Upper lobe of right lung (tissue), 1 donor: ENCODE results near the gene CNTNAP2. TPM values are rescaled to one million over a fixed set of nuclear protein-coding genes. Genes with fewer than 3 reads are reported as not detected.

ENCODE experiments used
- ATAC-seq: fragments of 200-7000 bp; cut with Tn5 transposase; one replicate; pipeline ENCODE4 v1.9.1; 2020; ENCODE audit warnings: mild to moderate bottlenecking, moderate library complexity
- DNase-seq: peaks from one replicate; pipeline ENCODE4 v3.0.0-alpha.2; 2020
- H3K27ac ChIP-seq: fragments of 200-600 bp; one replicate; pipeline ENCODE4 v1.8.0; 2022
- H3K27me3 ChIP-seq: fragments of 200-600 bp; one replicate; pipeline ENCODE4 v1.8.0; 2022; ENCODE audit warnings: mild to moderate bottlenecking
- H3K36me3 ChIP-seq: fragments of 200-600 bp; one replicate; pipeline ENCODE4 v1.8.0; 2022
- H3K4me1 ChIP-seq: fragments of 200-600 bp; one replicate; pipeline ENCODE4 v1.8.0; 2022
- H3K4me3 ChIP-seq: fragments of 200-600 bp; one replicate; pipeline ENCODE4 v1.8.0; 2022; ENCODE audit warnings: mild to moderate bottlenecking
- H3K9me3 ChIP-seq: fragments of 200-600 bp; one replicate; pipeline ENCODE4 v1.8.0; 2022
- CTCF ChIP-seq: fragments of 200-600 bp; IDR thresholded peaks from one replicate; pipeline ENCODE4 v1.8.0; 2022; ENCODE audit warnings: antibody characterized with exemption
- intact Hi-C: fragments of 100-400 bp; cut with DNase I; formaldehyde crosslinking; loops from one replicate; pipeline ENCODE4 v1.11.0; 2022
- total RNA-seq: library from RNA; stranded (reverse); fragmentation: NEBNext Ultra II Directional; extraction: Animal tissue kit (Norgen Biotek cat#: 25700); gene quantifications from one replicate; pipeline ENCODE4 v1.2.1, GENCODE V29; 2021
- donor health status: DM: no; HTN: yes; CAD: no; lungs with severe emphysema.

CNTNAP2 gene
- total RNA-seq, 1 donor from 2014 or later = 0.41 TPM

GRCh38 chr7:148260599-148260998, 2144.0 kb downstream of the CNTNAP2 start:
- no peak for TF ChIP-seq CTCF
- Histone ChIP-seq H3K27me3 (no peaks in the 10 kb centered on the region), H3K4me1 (peaks cover 8% of the 10 kb centered on the region), H3K27ac (peak overlapping the region; percentile 26), H3K4me3 (no peak overlapping the region), H3K36me3 (no peaks in the 10 kb centered on the region), H3K9me3 (no peaks in the 10 kb centered on the region)
- no peak for DNase-seq
- intact Hi-C loops = no loop called here
- no peak for ATAC-seq

GRCh38 chr7:148261523-148261922, 2144.9 kb downstream of the CNTNAP2 start:
- H3K9me3 ChIP-seq = no peaks in the 10 kb centered on the region

GRCh38 chr7:148261996-148262688, 2145.5 kb downstream of the CNTNAP2 start:
- no peak for ATAC-seq
- no peak overlapping the region for H3K27ac ChIP-seq
- no peaks in the 10 kb centered on the region for H3K27me3 ChIP-seq
- H3K36me3 ChIP-seq = no peaks in the 10 kb centered on the region
- intact Hi-C loops = no loop called here
- no peak overlapping the region for H3K4me3 ChIP-seq
- TF ChIP-seq CTCF = no peak
- H3K9me3 ChIP-seq = no peaks in the 10 kb centered on the region
- H3K4me1 ChIP-seq = peaks cover 8% of the 10 kb centered on the region
- no peak for DNase-seq

More at GRCh38 chr7:148261523-148261922, 2144.9 kb downstream of the CNTNAP2 start:
- intact Hi-C loops = no loop called here
- Histone ChIP-seq H3K27me3 (no peaks in the 10 kb centered on the region), H3K4me3 (no peak overlapping the region), H3K4me1 (peaks cover 8% of the 10 kb centered on the region), H3K36me3 (no peaks in the 10 kb centered on the region), H3K27ac (no peak overlapping the region)
- no peak for ATAC-seq
- no peak for DNase-seq
- TF ChIP-seq CTCF = no peak

GRCh38 chr7:148262721-148263229, 2146.2 kb downstream of the CNTNAP2 start:
- intact Hi-C loops = no loop called here
- DNase-seq = peak; percentile 71
- no peaks in the 10 kb centered on the region for H3K9me3 ChIP-seq
- ATAC-seq = peak; percentile 91
- H3K4me3 ChIP-seq = no peak overlapping the region
- H3K27me3 ChIP-seq = no peaks in the 10 kb centered on the region
- no peak overlapping the region for H3K27ac ChIP-seq
- peak; percentile 98 for TF ChIP-seq CTCF
- no peaks in the 10 kb centered on the region for H3K36me3 ChIP-seq
- peaks cover 8% of the 10 kb centered on the region for H3K4me1 ChIP-seq

- DNase-seq = no peak
- TF ChIP-seq CTCF = peak; percentile 62
Measured at GRCh38 chr7:148264933-148265557, 2148.4 kb downstream of the CNTNAP2 start.

More at GRCh38 chr7:148264933-148265557, 2148.4 kb downstream of the CNTNAP2 start:
- Histone ChIP-seq H3K4me3 (no peak overlapping the region), H3K27ac (no peak overlapping the region), H3K36me3 (no peaks in the 10 kb centered on the region), H3K9me3 (no peaks in the 10 kb centered on the region), H3K4me1 (peaks cover 8% of the 10 kb centered on the region), H3K27me3 (no peaks in the 10 kb centered on the region)
- intact Hi-C loops = no loop called here
- no peak for ATAC-seq
